GM12878 (cell line): ENCODE data around the gene DDX31. TPM values are rescaled to one million over a fixed set of nuclear protein-coding genes. Genes with fewer than 3 reads are reported as not detected.

ENCODE experiments used
- ATAC-seq: fragments of 200-7000 bp; cut with Tn5 transposase; 3 replicates; pipeline ENCODE4 v1.9.1; 2020; ENCODE audit warnings: mild to moderate bottlenecking, moderate library complexity
- BruUV-seq: library from RNA; stranded (reverse); fragments of 400-500 nt; replicated peaks from 2 replicates; lab custom pipeline; 2021; lab: Mats Ljungman, UMichigan
- CTCF ChIA-PET: fragments of 300-600 bp; sonication (Branson Sonifier 250); formaldehyde crosslinking; extraction: SDS; loops from one replicate; lab custom pipeline; 2021; ENCODE audit warnings: inconsistent platforms; lab: Yijun Ruan, JAX
- POLR2A ChIA-PET: fragments of 350-600 bp; formaldehyde crosslinking; extraction: SDS; loops from one replicate; lab custom pipeline; 2021; ENCODE audit warnings: inconsistent platforms; lab: Charles Lee
- RAD21 ChIA-PET: fragments of 300-600 bp; sonication (Branson Sonifier 250); formaldehyde crosslinking; loops from one replicate; lab custom pipeline; 2023; ENCODE audit warnings: antibody characterized with exemption; ENCODE audit not compliant: unreplicated experiment; lab: Charles Lee
- SMC1A ChIA-PET: fragments of 300-600 bp; sonication (Branson Sonifier 250); formaldehyde crosslinking; loops from one replicate; lab custom pipeline; 2023; ENCODE audit not compliant: unreplicated experiment, uncharacterized antibody; lab: Charles Lee
- DNase-seq: peaks from one replicate; pipeline ENCODE4 v3.0.0-alpha.2; 2011; ENCODE audit warnings: low read depth, low spot score
- FAIRE-seq: peaks from 3 replicates; lab custom pipeline; 2011; peaks lifted over from hg19 to GRCh38; lab: Jason Lieb, UNC
- H2AFZ ChIP-seq: 2 replicates; pipeline ENCODE4 v1.6.0; 2011; ENCODE audit warnings: low read depth, low read length, control low read depth; ENCODE audit not compliant: control insufficient read depth
- H3K27ac ChIP-seq: 2 replicates; pipeline ENCODE4 v1.5.1; 2011; ENCODE audit warnings: control low read depth; ENCODE audit not compliant: control insufficient read depth, insufficient read depth
- H3K27me3 ChIP-seq, 2 experiments: replicated peaks in 1 of 2; 2 replicates each; pipeline versions ENCODE4 v1.6.0 to v1.6.1; 2011; ENCODE audit warnings: low read length in 1 of 2; ENCODE audit not compliant: control insufficient read depth in 2 of 2, insufficient read depth in 2 of 2
- H3K36me3 ChIP-seq, 2 experiments: 2 replicates each; pipeline ENCODE4 v1.5.1; 2011; ENCODE audit warnings: low read length in 1 of 2; ENCODE audit not compliant: control insufficient read depth in 2 of 2, insufficient read depth in 2 of 2
- H3K4me1 ChIP-seq: 2 replicates; pipeline ENCODE4 v1.6.1; 2011; ENCODE audit warnings: mild to moderate bottlenecking, low read length, moderate library complexity, mixed read lengths; ENCODE audit not compliant: control insufficient read depth, insufficient read depth
- H3K4me2 ChIP-seq: 2 replicates; pipeline ENCODE4 v1.6.0; 2011; ENCODE audit warnings: control low read depth; ENCODE audit not compliant: control insufficient read depth, insufficient read depth
- H3K4me3 ChIP-seq: fragments of 200-600 bp; sonication (generic); 2 replicates; pipeline ENCODE4 v1.5.1; 2016
- H3K79me2 ChIP-seq: 2 replicates; pipeline ENCODE4 v1.6.0; 2011; ENCODE audit warnings: low read length; ENCODE audit not compliant: control insufficient read depth, insufficient read depth
- H3K9ac ChIP-seq: 2 replicates; pipeline ENCODE4 v1.8.0; 2011; ENCODE audit warnings: low read length, control low read depth, mixed read lengths; ENCODE audit not compliant: control insufficient read depth, insufficient read depth
- H3K9me3 ChIP-seq: replicated peaks from 3 replicates; pipeline ENCODE4 v1.5.1; 2011; ENCODE audit warnings: mild to moderate bottlenecking, low read length; ENCODE audit not compliant: control insufficient read depth, insufficient read depth
- H4K20me1 ChIP-seq: 2 replicates; pipeline ENCODE4 v1.6.0; 2011; ENCODE audit not compliant: control insufficient read depth, insufficient read depth
- CHD2 ChIP-seq: IDR thresholded peaks from 2 replicates; pipeline ENCODE4 v1.6.1; 2011; ENCODE audit warnings: low read depth, low read length, improper control_type of control experiment, borderline replicate concordance
- CTCF ChIP-seq, 3 experiments: IDR thresholded peaks in 2 of 3; conservative IDR thresholded peaks in 1 of 3; 2 replicates each; pipeline ENCODE4 v1.5.1; 2011; ENCODE audit warnings: low read depth in 3 of 3, low read length in 3 of 3, mild to moderate bottlenecking in 3 of 3, control low read depth in 2 of 3, moderate library complexity in 2 of 3, inconsistent platforms in 1 of 3, mixed read lengths in 1 of 3; ENCODE audit not compliant: control insufficient read depth in 2 of 3, insufficient read depth in 1 of 3; ENCODE audit errors: extremely low read depth in 1 of 3
- HSF1 ChIP-seq: fragments of 150-350 bp; IDR thresholded peaks from 2 replicates; pipeline ENCODE4 v1.6.1; 2014; ENCODE audit warnings: mild to moderate bottlenecking, low read depth, low read length
- NKRF ChIP-seq: fragments of 450-650 bp; conservative IDR thresholded peaks from 2 replicates; pipeline ENCODE4 v1.6.1; 2017; ENCODE audit warnings: mild to moderate bottlenecking, moderate library complexity
- PAX8 ChIP-seq: fragments of 450-650 bp; IDR thresholded peaks from 2 replicates; pipeline ENCODE4 v1.6.1; 2017; ENCODE audit warnings: mild to moderate bottlenecking, moderate library complexity
- PML ChIP-seq: IDR thresholded peaks from 2 replicates; pipeline ENCODE4 v1.6.1; 2012; ENCODE audit warnings: low read length, inconsistent platforms
- TCF12 ChIP-seq: IDR thresholded peaks from 2 replicates; pipeline ENCODE4 v1.6.1; 2011; ENCODE audit warnings: low read depth, mild to moderate bottlenecking, low read length
- WGBS: methylation state at CpG from one replicate; pipeline ENCODE4 v1.1.6; 2016; ENCODE audit warnings: low lambda C conversion rate; ENCODE audit not compliant: insufficient replicate concordance, insufficient coverage; ENCODE audit errors: missing lambda C conversion rate; 5-methylcytosine and 5-hydroxymethylcytosine counted together
- in situ Hi-C: fragments of 300-500 bp; cut with MboI; formaldehyde crosslinking; loops from 9 replicates; pipeline ENCODE4 v1.14.3; 2018; ENCODE audit warnings: mixed read lengths
- intact Hi-C: fragments of 100-400 bp; cut with micrococcal nuclease; formaldehyde crosslinking; loops from one replicate; pipeline ENCODE4 v1.14.2; 2022; ENCODE audit not compliant: unreplicated experiment
- polyA plus RNA-seq, 11 experiments: library from polyadenylated mRNA; depleted of rRNA in 4 of 11; unstranded in 6 of 11; stranded (reverse) in 5 of 11; fragments of >200 nt; fragmentation: Nextera tagmentation in 4 of 11; fragmentation: Illumina TruSeq in 1 of 11; extraction: Ambion mirVana in 4 of 11; extraction: Trizol in 1 of 11; gene quantifications; 1 replicate in 1 of 11; 2 replicates in 10 of 11; pipeline versions ENCODE4 v1.2.1 to v1.2.3, GENCODE V29; 2011 to 2016; ENCODE audit warnings: inconsistent platforms in 2 of 11, missing spikeins in 2 of 11, low read depth in 1 of 11
- total RNA-seq, 4 experiments: library from RNA; depleted of rRNA in 3 of 4; stranded (reverse); fragments of >200 nt in 3 of 4; fragmentation: Illumina TruSeq in 1 of 4; extraction: Trizol in 1 of 4; gene quantifications; 2 replicates each; pipeline versions ENCODE4 v1.2.1 to v1.2.3, GENCODE V29; 2013 to 2021

Gene DDX31
- total and polyA plus RNA-seq, 10 of the 15 experiments (the other 5 are each of a cell fraction or from before 2014, with no cell fraction given), result 12.1 to 30.8 (median 20.8) TPM

GRCh38 chr9:132647806-132648205 is 22.0 kb downstream of the DDX31 start:
- TF ChIP-seq TCF12, result no peak
- TF ChIP-seq HSF1, result no peak
- no peak for TF ChIP-seq PML
- TF ChIP-seq PAX8, result no peak
- no peak for TF ChIP-seq NKRF
- TF ChIP-seq CTCF (IDR thresholded peaks at IDR 0.05 in 2 of 3, conservative IDR thresholded peaks at IDR 0.05 in 1 of 3; ENCODE audit: control insufficient read depth in 2 of 3, extremely low read depth in 1 of 3, insufficient read depth in 1 of 3, low read depth in 3 of 3, low read length in 3 of 3), result no peak
- no peak for TF ChIP-seq CHD2
- Histone ChIP-seq H3K27ac (no peak overlapping the region), H3K4me2 (no peak overlapping the region), H3K79me2 (no peaks in the 10 kb centered on the region), H3K9me3 (no peaks in the 10 kb centered on the region), H4K20me1 (no peaks in the 10 kb centered on the region), H3K9ac (no peak overlapping the region), H3K4me3 (no peak overlapping the region), H3K36me3 (peaks cover 17 to 48% of the 10 kb centered on the region in 2 experiments), H2AFZ (no peak overlapping the region), H3K4me1 (no peaks in the 10 kb centered on the region), H3K27me3 (no peaks in the 10 kb centered on the region)
- SMC1A ChIA-PET, result no interaction called here
- FAIRE-seq (no peak), ATAC-seq (no peak), DNase-seq (no peak)
- BruUV-seq, result no TSS peak
- WGBS, result 65% methylated on average over 2 of the region's 2 CpGs
- POLR2A ChIA-PET, result no interaction called here
- RAD21 ChIA-PET, result no interaction called here
- intact Hi-C loops, result no loop called here
- in situ Hi-C loops, result no loop called here
- CTCF ChIA-PET, result no interaction called here
